ENCODE data around the gene FRG2C.
"Not testable (repeated sequence)": the region's sequence is repeated elsewhere in the genome, so short reads cannot be mapped to it uniquely, and the experiment has no call there.

DNA sequence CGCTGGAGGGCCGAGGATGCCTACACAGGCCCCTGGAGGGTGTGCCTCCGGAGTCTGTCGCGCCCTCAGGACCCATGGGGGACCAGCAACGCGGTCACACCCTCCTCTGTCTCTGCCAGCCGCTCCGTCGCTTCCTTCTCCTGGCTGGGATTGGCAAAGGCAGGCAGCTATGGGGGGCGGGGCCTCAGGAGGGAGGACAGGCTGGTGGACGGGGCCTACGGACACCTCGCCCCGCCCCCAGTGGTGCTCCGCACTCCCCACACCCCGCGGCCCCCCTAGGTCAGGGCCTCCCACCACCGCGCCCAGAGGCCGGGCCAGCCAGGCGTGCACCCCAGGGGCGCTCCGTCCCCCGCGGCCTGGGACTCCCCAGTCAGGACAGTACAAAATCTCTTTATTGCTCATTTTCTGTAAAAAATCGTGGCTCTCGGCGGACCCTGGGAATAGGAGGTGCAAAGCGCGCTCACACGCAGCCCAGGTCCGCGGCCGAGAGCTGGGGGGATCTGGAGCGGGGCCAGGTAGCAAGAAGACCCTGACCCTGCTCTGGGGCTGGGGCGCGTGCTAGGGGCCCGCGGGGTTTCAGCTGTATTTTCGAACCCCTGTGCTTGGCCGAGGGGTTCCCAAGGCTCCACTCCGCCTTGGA, 45.3 kb upstream of the FRG2C start:
- TF ChIP-seq, protein P1, sequence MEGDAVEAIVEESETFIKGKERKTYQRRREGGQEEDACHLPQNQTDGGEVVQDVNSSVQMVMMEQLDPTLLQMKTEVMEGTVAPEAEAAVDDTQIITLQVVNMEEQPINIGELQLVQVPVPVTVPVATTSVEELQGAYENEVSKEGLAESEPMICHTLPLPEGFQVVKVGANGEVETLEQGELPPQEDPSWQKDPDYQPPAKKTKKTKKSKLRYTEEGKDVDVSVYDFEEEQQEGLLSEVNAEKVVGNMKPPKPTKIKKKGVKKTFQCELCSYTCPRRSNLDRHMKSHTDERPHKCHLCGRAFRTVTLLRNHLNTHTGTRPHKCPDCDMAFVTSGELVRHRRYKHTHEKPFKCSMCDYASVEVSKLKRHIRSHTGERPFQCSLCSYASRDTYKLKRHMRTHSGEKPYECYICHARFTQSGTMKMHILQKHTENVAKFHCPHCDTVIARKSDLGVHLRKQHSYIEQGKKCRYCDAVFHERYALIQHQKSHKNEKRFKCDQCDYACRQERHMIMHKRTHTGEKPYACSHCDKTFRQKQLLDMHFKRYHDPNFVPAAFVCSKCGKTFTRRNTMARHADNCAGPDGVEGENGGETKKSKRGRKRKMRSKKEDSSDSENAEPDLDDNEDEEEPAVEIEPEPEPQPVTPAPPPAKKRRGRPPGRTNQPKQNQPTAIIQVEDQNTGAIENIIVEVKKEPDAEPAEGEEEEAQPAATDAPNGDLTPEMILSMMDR (conservative IDR thresholded peaks at IDR 0.05 in 1 of 2, IDR thresholded peaks at IDR 0.05 in 1 of 2; ENCODE audit: low read depth in 1 of 2, low read length in 2 of 2), result not testable (repeated sequence)
- TF ChIP-seq EZH2 (IDR thresholded peaks at IDR 0.05; ENCODE audit: low read length, missing control alignments), result not testable (repeated sequence)

Data from fibroblast of lung (primary cell).